Ascending aorta (tissue), 2 donors: ENCODE results near the gene CXCL9. TPM values are rescaled to one million over a fixed set of nuclear protein-coding genes. Genes with fewer than 3 reads are reported as not detected.
"Not testable (repeated sequence)": the region's sequence is repeated elsewhere in the genome, so short reads cannot be mapped to it uniquely, and the experiment has no call there.

ENCODE experiments used
- DNase-seq, 2 donors: peaks; one replicate each; pipeline ENCODE4 v3.0.0-alpha.2; 2019; ENCODE audit warnings: low spot score in 2 of 2
- H3K27ac ChIP-seq, 2 donors: fragments of 200-600 bp; sonication (generic); one replicate each; pipeline ENCODE4 v1.5.1; 2016 to 2017; ENCODE audit warnings: mild to moderate bottlenecking in 1 of 2
- H3K27me3 ChIP-seq: fragments of 200-600 bp; sonication (generic); one replicate; pipeline ENCODE4 v1.5.1; 2017
- H3K36me3 ChIP-seq, 2 donors: fragments of 200-600 bp; sonication (generic); one replicate each; pipeline ENCODE4 v1.5.1; 2016
- H3K4me1 ChIP-seq, 2 donors: fragments of 200-600 bp; sonication (generic); one replicate each; pipeline ENCODE4 v1.5.1; 2016 to 2017; ENCODE audit warnings: mild to moderate bottlenecking in 1 of 2
- H3K4me3 ChIP-seq, 2 donors: fragments of 200-600 bp; sonication (generic); one replicate each; pipeline ENCODE4 v1.5.1; 2016 to 2017; ENCODE audit warnings: mild to moderate bottlenecking in 1 of 2
- H3K9me3 ChIP-seq, 2 donors: fragments of 200-600 bp; sonication (generic); one replicate each; pipeline ENCODE4 v1.5.1; 2016
- intact Hi-C: fragments of 100-400 bp; cut with DNase I; formaldehyde crosslinking; loops from one replicate; pipeline ENCODE4 v1.15.1; 2023
- total RNA-seq: library from RNA; depleted of rRNA; stranded (reverse); fragments of >200 nt; gene quantifications from one replicate; pipeline ENCODE4 v1.1.0, GENCODE V29; 2016
- TF ChIP-seq, protein P1 (sequence below), 3 experiments: fragments of 200-600 bp in 2 of 3; fragments of 450-650 bp in 1 of 3; sonication (generic) in 2 of 3; IDR thresholded peaks; one replicate each; pipeline ENCODE4 v1.5.1; 2016 to 2019; ENCODE audit warnings: antibody characterized with exemption in 3 of 3, mild to moderate bottlenecking in 1 of 3, moderate library complexity in 1 of 3

CXCL9 gene
- total RNA-seq, 1 donor from 2014 or later, result 0.21 TPM

DNA sequence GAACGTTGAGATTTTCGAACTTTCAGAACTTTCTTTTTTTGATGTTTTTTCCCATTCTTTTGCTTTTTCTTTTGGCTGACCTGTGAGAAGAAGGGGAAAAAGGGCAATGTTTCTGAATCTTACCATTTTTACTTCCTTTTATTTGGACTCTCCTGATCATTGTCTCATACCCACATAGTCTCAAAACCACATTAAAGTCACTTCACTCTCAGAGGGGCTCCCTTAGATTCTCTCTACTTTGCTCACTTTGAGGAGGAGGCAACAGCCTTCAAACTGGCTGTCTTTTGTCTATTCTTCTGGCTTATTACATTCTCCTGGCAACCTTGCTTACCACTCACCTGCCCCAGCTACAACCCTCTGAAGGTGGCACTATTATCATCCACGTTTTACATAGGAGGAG lies 3.7 kb downstream of the CXCL9 start:
- intact Hi-C loops, result no loop called here
- no peaks in the 10 kb centered on the region for H3K27me3 ChIP-seq
- H3K4me3 ChIP-seq, result no peak overlapping the region
- no peaks in the 10 kb centered on the region for H3K9me3 ChIP-seq
- H3K4me1 ChIP-seq, result no peaks in the 10 kb centered on the region
- DNase-seq, result no peak
- TF ChIP-seq, protein P1, sequence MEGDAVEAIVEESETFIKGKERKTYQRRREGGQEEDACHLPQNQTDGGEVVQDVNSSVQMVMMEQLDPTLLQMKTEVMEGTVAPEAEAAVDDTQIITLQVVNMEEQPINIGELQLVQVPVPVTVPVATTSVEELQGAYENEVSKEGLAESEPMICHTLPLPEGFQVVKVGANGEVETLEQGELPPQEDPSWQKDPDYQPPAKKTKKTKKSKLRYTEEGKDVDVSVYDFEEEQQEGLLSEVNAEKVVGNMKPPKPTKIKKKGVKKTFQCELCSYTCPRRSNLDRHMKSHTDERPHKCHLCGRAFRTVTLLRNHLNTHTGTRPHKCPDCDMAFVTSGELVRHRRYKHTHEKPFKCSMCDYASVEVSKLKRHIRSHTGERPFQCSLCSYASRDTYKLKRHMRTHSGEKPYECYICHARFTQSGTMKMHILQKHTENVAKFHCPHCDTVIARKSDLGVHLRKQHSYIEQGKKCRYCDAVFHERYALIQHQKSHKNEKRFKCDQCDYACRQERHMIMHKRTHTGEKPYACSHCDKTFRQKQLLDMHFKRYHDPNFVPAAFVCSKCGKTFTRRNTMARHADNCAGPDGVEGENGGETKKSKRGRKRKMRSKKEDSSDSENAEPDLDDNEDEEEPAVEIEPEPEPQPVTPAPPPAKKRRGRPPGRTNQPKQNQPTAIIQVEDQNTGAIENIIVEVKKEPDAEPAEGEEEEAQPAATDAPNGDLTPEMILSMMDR (IDR thresholded peaks at IDR 0.05), result no peak
- H3K36me3 ChIP-seq, result no peaks in the 10 kb centered on the region
- no peak overlapping the region for H3K27ac ChIP-seq

DNA sequence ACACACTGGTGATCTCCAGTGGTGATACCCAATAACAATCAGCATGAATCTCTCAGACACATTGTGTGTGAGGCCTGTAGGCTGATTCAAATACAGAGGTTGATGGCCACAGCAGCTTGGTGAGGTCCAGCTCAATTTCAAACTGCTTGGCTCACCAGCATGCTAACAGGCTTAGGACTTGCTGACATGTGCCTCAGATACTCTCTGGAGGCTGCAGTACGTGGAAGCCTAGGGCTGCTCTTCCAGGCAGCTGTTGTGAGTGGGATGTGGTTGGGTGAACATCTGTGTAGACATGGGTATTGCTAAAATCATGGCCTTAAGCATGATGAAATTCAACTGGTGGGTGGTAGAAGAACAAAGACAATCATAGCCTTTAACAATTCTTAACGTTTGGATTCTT lies 4.3 kb downstream of the CXCL9 start:
- TF ChIP-seq, protein P1 (IDR thresholded peaks at IDR 0.05), result no peak
- Histone ChIP-seq H3K9me3 (no peaks in the 10 kb centered on the region), H3K36me3 (no peaks in the 10 kb centered on the region), H3K27ac (no peak overlapping the region), H3K27me3 (no peaks in the 10 kb centered on the region), H3K4me1 (no peaks in the 10 kb centered on the region), H3K4me3 (no peak overlapping the region)
- intact Hi-C loops, result no loop called here
- no peak for DNase-seq

DNA sequence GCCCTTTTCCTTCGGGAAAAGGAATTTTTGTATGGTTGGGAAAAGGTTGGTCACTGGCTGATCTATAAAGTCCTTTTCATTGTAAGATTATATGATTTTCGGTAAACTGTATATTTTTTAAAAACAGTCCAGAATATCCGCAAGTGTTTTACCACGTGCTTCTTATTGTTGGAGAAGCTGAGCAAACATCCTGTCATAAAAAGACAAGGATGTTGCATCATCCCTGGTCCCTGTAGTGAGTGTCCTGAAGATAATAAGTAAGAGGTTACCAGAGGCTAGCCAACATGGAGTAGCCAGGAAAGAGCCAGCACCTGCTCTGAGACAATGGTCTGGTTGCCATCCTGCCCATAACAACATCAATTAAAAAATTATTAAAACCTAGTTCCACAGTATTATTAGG lies 5.1 kb downstream of the CXCL9 start:
- Histone ChIP-seq H3K36me3 (no peaks in the 10 kb centered on the region), H3K4me1 (no peaks in the 10 kb centered on the region), H3K27ac (no peak overlapping the region), H3K9me3 (no peaks in the 10 kb centered on the region), H3K27me3 (no peaks in the 10 kb centered on the region), H3K4me3 (no peak overlapping the region)
- no peak for DNase-seq
- intact Hi-C loops, result no loop called here
- TF ChIP-seq, protein P1 (IDR thresholded peaks at IDR 0.05), result no peak

DNA sequence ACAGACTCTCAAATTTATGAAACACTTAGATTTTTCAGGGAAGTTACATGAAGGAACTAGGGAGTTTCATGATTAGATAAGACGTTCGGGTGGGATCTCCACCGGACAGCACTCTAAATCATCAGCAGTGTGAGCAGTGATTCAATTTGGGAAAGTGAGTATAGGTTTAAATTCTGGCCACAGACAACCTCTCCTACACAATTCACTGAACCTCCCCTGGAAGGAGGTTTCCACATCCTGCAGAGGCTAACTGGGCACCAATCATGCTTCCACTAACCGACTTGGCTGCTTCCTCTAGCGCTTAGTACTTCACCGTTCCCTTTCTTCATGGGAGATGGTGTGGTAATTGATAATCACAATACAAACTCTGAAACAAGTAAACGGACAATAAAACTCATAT lies 5.6 kb downstream of the CXCL9 start:
- intact Hi-C loops, result no loop called here

DNA sequence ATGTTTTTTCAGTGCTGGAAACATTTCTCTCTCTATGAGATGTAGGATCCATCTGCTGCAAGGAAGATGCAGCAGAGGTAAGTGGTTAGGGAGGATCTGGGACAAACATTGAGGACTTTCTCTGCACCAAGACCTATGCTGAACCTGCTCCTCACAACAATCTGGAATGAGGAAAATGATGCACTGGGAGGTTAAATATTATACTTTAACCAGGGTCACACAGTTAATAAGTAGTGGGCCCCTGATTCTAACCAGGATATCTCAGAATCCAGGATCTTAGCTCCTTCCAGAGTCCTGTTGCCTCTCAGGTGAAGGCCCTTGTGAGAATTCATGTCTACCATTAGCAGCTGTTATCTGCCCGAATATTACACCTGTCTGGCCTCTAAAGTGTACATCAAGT lies 7.0 kb downstream of the CXCL9 start:
- Histone ChIP-seq H3K27me3 (no peaks in the 10 kb centered on the region), H3K4me1 (no peaks in the 10 kb centered on the region), H3K4me3 (no peak overlapping the region), H3K27ac (no peak overlapping the region), H3K36me3 (no peaks in the 10 kb centered on the region), H3K9me3 (no peaks in the 10 kb centered on the region)
- TF ChIP-seq, protein P1 (IDR thresholded peaks at IDR 0.05), result no peak
- intact Hi-C loops, result no loop called here
- no peak for DNase-seq

More for the DNA sequence above, 5.6 kb downstream of the CXCL9 start:
- Histone ChIP-seq H3K4me1 (no peaks in the 10 kb centered on the region), H3K36me3 (no peaks in the 10 kb centered on the region), H3K9me3 (no peaks in the 10 kb centered on the region), H3K4me3 (no peak overlapping the region), H3K27me3 (no peaks in the 10 kb centered on the region), H3K27ac (no peak overlapping the region)
- DNase-seq, result no peak
- TF ChIP-seq, protein P1 (IDR thresholded peaks at IDR 0.05), result no peak

DNA sequence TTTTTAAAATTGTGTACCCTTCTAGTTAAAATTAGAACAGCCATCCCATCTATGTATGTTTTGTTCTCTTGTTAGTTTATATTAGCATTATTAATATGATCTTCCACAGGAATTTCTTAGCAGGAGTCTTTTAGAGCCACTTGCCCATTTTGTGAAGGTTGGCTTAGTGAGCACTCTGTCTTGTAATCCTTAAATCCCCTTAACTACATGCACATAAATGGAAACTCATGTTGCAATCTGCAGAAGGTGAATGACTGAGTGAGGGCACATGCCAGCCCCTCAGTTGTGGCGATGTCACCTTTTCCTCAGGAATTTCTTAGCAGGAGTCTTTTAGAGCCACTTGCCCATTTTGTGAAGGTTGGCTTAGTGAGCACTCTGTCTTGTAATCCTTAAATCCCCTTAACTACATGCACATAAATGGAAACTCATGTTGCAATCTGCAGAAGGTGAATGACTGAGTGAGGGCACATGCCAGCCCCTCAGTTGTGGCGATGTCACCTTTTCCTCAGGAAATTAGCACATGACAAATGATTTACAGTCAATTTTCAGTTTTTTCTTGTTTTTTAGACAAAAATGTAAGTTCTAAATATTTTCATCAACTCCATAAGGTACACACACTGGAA lies 8.7 kb downstream of the CXCL9 start:
- not testable (repeated sequence) for H3K36me3 ChIP-seq, H3K4me1 ChIP-seq, H3K9me3 ChIP-seq, H3K4me3 ChIP-seq, H3K27ac ChIP-seq, DNase-seq, H3K27me3 ChIP-seq
- intact Hi-C loops, result loop anchor here (10.0 kb wide), 1 partner anchor 324 kb away; the partner anchor contains the start of gene G3BP2
